Fibroblast of lung (primary cell): ENCODE measurements around the gene SLC8A3. TPM values are rescaled to one million over a fixed set of nuclear protein-coding genes. Genes with fewer than 3 reads are reported as not detected.

Experiments used
- DNase-seq, 2 donors: peaks; one replicate each; pipeline versions ENCODE4 v3.0.0 to v3.0.0-alpha.2; 2010; ENCODE audit warnings: low read depth in 2 of 2
- H2AFZ ChIP-seq: 2 replicates; pipeline ENCODE4 v1.5.1; 2012; ENCODE audit warnings: low read length, control low read depth, inconsistent platforms
- H3K27ac ChIP-seq: 2 replicates; pipeline ENCODE4 v1.5.1; 2011; ENCODE audit warnings: low read length, control low read depth; ENCODE audit not compliant: insufficient read depth
- H3K27me3 ChIP-seq: 2 replicates; pipeline ENCODE4 v1.5.1; 2011; ENCODE audit warnings: mild to moderate bottlenecking, low read length; ENCODE audit not compliant: control insufficient read depth, insufficient read depth
- H3K36me3 ChIP-seq: 2 replicates; pipeline ENCODE4 v1.5.1; 2011; ENCODE audit warnings: low read length; ENCODE audit not compliant: control insufficient read depth, insufficient read depth
- H3K4me1 ChIP-seq: 2 replicates; pipeline ENCODE4 v1.5.1; 2011; ENCODE audit warnings: low read length; ENCODE audit not compliant: control insufficient read depth, insufficient read depth; ENCODE audit errors: extremely low read depth
- H3K4me2 ChIP-seq: 2 replicates; pipeline ENCODE4 v1.5.1; 2011; ENCODE audit warnings: low read length, control low read depth; ENCODE audit not compliant: insufficient read depth; ENCODE audit errors: extremely low read depth
- H3K4me3 ChIP-seq, 4 experiments: fragments of 200-600 bp in 1 of 4; sonication (generic) in 1 of 4; replicated peaks in 1 of 4; 2 replicates each; pipeline ENCODE4 v1.5.1; 2011 to 2016; ENCODE audit warnings: low read length in 4 of 4, low read depth in 3 of 4, mild to moderate bottlenecking in 3 of 4, control low read depth in 2 of 4, inconsistent platforms in 1 of 4, mixed read lengths in 1 of 4; ENCODE audit not compliant: insufficient read depth in 1 of 4; ENCODE audit errors: control extremely low read depth in 1 of 4
- H3K79me2 ChIP-seq: 2 replicates; pipeline ENCODE4 v1.5.1; 2012; ENCODE audit warnings: mild to moderate bottlenecking, low read length, inconsistent platforms; ENCODE audit not compliant: control insufficient read depth, insufficient read depth
- H3K9ac ChIP-seq: 2 replicates; pipeline ENCODE4 v1.5.1; 2011; ENCODE audit warnings: mild to moderate bottlenecking, low read length, control low read depth; ENCODE audit not compliant: insufficient read depth
- H3K9me3 ChIP-seq: 2 replicates; pipeline ENCODE4 v1.5.1; 2012; ENCODE audit warnings: low read depth, low read length; ENCODE audit not compliant: control insufficient read depth, insufficient read depth
- H4K20me1 ChIP-seq: 2 replicates; pipeline ENCODE4 v1.5.1; 2011; ENCODE audit warnings: low read length; ENCODE audit not compliant: control insufficient read depth, insufficient read depth; ENCODE audit errors: extremely low read depth
- EZH2 ChIP-seq: IDR thresholded peaks from 2 replicates; pipeline ENCODE4 v1.5.1; 2012; ENCODE audit warnings: low read length, control low read depth, mild to moderate bottlenecking; ENCODE audit errors: missing control alignments
- polyA plus RNA-seq, 2 donors: library from polyadenylated mRNA; depleted of rRNA in 1 of 2; stranded (reverse) in 1 of 2; unstranded in 1 of 2; fragments of >200 nt; gene quantifications; 2 replicates each; pipeline ENCODE4 v1.2.1, GENCODE V29; 2011 to 2012; ENCODE audit warnings: missing spikeins in 1 of 2
- total RNA-seq: library from RNA; depleted of rRNA; stranded (reverse); fragments of >200 nt; gene quantifications from 2 replicates; pipeline ENCODE4 v1.2.1, GENCODE V29; 2014
- TF ChIP-seq, protein P1 (sequence below), 2 donors: IDR thresholded peaks in 1 of 2; conservative IDR thresholded peaks in 1 of 2; 1 replicate in 1 of 2; 2 replicates in 1 of 2; pipeline ENCODE4 v1.5.1; 2011 to 2012; ENCODE audit warnings: low read length in 2 of 2, control low read depth in 1 of 2, inconsistent platforms in 1 of 2, low read depth in 1 of 2, mild to moderate bottlenecking in 1 of 2

The SLC8A3 gene
- total and polyA plus RNA-seq, 2 donors (not counting 1 experiment from before 2014, with no cell fraction given) = under 0.01 to 0.03 TPM

DNA sequence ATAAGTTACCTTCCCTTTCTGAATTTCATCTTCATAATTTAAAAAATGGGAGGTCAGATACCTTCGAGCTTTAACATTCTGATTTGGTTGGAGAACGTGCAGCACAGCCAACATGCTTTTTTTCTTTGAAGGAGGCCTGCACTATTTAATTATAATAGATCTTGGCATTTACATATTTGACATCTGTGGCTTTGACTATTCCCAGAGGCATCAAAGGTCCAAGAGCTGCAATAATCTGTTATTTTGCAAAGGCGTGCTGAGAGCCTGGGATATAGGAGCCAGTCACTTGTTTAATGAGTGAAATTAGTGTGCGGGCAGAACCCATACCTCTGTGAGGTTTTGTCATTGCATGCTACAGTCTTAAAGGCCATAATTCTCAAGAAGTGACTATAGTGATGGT is 26.4 kb downstream of the SLC8A3 start:
- Histone ChIP-seq H3K9ac (no peak overlapping the region), H3K4me1 (no peaks in the 10 kb centered on the region), H3K79me2 (no peaks in the 10 kb centered on the region), H3K4me2 (no peak overlapping the region), H3K9me3 (no peaks in the 10 kb centered on the region), H3K27me3 (no peaks in the 10 kb centered on the region), H3K4me3 (no peak overlapping the region), H4K20me1 (no peaks in the 10 kb centered on the region), H3K36me3 (no peaks in the 10 kb centered on the region), H2AFZ (no peak overlapping the region), H3K27ac (no peak overlapping the region)
- TF ChIP-seq, protein P1, sequence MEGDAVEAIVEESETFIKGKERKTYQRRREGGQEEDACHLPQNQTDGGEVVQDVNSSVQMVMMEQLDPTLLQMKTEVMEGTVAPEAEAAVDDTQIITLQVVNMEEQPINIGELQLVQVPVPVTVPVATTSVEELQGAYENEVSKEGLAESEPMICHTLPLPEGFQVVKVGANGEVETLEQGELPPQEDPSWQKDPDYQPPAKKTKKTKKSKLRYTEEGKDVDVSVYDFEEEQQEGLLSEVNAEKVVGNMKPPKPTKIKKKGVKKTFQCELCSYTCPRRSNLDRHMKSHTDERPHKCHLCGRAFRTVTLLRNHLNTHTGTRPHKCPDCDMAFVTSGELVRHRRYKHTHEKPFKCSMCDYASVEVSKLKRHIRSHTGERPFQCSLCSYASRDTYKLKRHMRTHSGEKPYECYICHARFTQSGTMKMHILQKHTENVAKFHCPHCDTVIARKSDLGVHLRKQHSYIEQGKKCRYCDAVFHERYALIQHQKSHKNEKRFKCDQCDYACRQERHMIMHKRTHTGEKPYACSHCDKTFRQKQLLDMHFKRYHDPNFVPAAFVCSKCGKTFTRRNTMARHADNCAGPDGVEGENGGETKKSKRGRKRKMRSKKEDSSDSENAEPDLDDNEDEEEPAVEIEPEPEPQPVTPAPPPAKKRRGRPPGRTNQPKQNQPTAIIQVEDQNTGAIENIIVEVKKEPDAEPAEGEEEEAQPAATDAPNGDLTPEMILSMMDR (conservative IDR thresholded peaks at IDR 0.05 in 1 of 2, IDR thresholded peaks at IDR 0.05 in 1 of 2; ENCODE audit: low read depth in 1 of 2, low read length in 2 of 2) = no peak
- no peak for TF ChIP-seq EZH2
- no peak for DNase-seq

DNA sequence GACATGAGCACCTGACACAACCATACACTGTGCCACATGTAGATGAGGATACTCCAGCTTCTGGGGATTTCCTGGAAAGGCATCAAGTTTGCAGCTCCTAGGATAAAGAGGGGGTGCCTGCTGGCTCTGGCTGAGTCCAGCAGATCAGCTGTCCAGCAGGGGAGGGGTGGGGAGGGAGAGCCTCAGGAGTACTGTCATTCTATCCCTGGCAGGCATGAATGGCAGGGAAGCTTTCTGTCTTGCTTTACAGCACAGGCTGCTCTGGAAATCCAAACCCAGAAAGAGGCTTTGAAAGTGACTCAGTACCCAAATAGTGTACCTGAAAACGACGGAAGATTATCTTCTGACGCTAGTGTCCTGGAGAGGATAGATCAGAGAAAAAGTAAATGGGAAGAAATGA is 32.2 kb downstream of the SLC8A3 start:
- Histone ChIP-seq H3K36me3 (no peaks in the 10 kb centered on the region), H3K4me1 (no peaks in the 10 kb centered on the region), H3K9ac (no peak overlapping the region), H3K4me2 (no peak overlapping the region), H4K20me1 (no peaks in the 10 kb centered on the region), H3K4me3 (no peak overlapping the region), H3K27me3 (no peaks in the 10 kb centered on the region), H3K9me3 (no peaks in the 10 kb centered on the region), H3K79me2 (no peaks in the 10 kb centered on the region), H2AFZ (no peak overlapping the region), H3K27ac (no peak overlapping the region)
- no peak for TF ChIP-seq EZH2
- TF ChIP-seq, protein P1 (conservative IDR thresholded peaks at IDR 0.05 in 1 of 2, IDR thresholded peaks at IDR 0.05 in 1 of 2; ENCODE audit: low read depth in 1 of 2, low read length in 2 of 2) = no peak
- no peak for DNase-seq

DNA sequence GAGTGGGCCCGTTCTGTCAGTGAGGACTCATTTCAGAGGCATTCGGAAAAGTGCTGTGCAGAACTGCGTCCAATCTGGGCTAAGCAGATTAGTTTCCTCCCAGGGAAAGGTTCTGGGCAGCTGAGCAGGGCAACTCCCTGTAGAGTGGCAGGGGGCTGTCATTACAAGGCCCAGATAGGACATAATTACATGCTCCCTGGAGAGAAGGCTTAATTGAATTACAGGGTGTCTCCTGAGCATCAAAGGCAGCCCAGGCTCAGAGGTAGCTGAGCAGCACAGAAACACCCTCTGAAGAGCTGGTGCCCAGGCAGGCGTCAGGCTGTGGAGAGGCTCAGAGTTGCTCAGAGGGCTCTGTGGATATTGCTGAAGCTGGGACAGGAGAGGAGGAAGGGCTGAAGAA is 36.0 kb downstream of the SLC8A3 start:
- no peaks in the 10 kb centered on the region for H3K4me1 ChIP-seq
- no peak for DNase-seq
- TF ChIP-seq, protein P1 (conservative IDR thresholded peaks at IDR 0.05 in 1 of 2, IDR thresholded peaks at IDR 0.05 in 1 of 2; ENCODE audit: low read depth in 1 of 2, low read length in 2 of 2) = no peak
- no peak for TF ChIP-seq EZH2

More for the DNA sequence above, 36.0 kb downstream of the SLC8A3 start:
- Histone ChIP-seq H3K79me2 (no peaks in the 10 kb centered on the region), H3K9me3 (no peaks in the 10 kb centered on the region), H3K4me2 (no peak overlapping the region), H4K20me1 (no peaks in the 10 kb centered on the region), H3K4me3 (no peak overlapping the region), H3K36me3 (no peaks in the 10 kb centered on the region), H2AFZ (no peak overlapping the region), H3K27me3 (no peaks in the 10 kb centered on the region), H3K9ac (no peak overlapping the region), H3K27ac (no peak overlapping the region)
